Measurements from ENCODE around the gene TRIM7. TPM values are rescaled to one million over a fixed set of nuclear protein-coding genes. Genes with fewer than 3 reads are reported as not detected.

Gene TRIM7
- total and polyA plus RNA-seq, 7 donors, result 10.4 to 42.6 (median 28.8) TPM

GRCh38 chr5:181205761-181206649, 1.0 kb upstream of the TRIM7 start:
- H3K36me3 ChIP-seq (ENCODE audit: insufficient read depth in 1 of 2, low read depth in 1 of 2), result peaks cover 0 to 10% of the 10 kb centered on the region in 2 donors
- no peaks in the 10 kb centered on the region for H3K27me3 ChIP-seq (ENCODE audit: insufficient read depth in 3 of 3, low read length in 2 of 3)
- peak overlapping the region; percentile 93 for H3K27ac ChIP-seq
- WGBS, 3 donors, result 9 to 13% (median 11%) methylated on average over 37 of the region's 37 CpGs
- intact Hi-C loops (cut with DNase I), result loop anchor here (1.0 to 2.0 kb wide), 4 partner anchors 16 to 40 kb away; partner anchors contain the start of gene TRIM41 (in 1 of the 2)
- DNase-seq, result no peak
- H3K9me3 ChIP-seq, result no peaks in the 10 kb centered on the region
- peak; percentile 7 to 18 (median 10) for ATAC-seq
- peak overlapping the region; percentile 76 for H3K4me3 ChIP-seq
- TF ChIP-seq, protein P1, sequence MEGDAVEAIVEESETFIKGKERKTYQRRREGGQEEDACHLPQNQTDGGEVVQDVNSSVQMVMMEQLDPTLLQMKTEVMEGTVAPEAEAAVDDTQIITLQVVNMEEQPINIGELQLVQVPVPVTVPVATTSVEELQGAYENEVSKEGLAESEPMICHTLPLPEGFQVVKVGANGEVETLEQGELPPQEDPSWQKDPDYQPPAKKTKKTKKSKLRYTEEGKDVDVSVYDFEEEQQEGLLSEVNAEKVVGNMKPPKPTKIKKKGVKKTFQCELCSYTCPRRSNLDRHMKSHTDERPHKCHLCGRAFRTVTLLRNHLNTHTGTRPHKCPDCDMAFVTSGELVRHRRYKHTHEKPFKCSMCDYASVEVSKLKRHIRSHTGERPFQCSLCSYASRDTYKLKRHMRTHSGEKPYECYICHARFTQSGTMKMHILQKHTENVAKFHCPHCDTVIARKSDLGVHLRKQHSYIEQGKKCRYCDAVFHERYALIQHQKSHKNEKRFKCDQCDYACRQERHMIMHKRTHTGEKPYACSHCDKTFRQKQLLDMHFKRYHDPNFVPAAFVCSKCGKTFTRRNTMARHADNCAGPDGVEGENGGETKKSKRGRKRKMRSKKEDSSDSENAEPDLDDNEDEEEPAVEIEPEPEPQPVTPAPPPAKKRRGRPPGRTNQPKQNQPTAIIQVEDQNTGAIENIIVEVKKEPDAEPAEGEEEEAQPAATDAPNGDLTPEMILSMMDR (IDR thresholded peaks at IDR 0.05), result no peak
- H3K4me1 ChIP-seq, result peaks cover 23% of the 10 kb centered on the region

- intact Hi-C loops (cut with DNase I), result no loop called here
- TF ChIP-seq, protein P1 (IDR thresholded peaks at IDR 0.05), result no peak
- H3K27me3 ChIP-seq (ENCODE audit: insufficient read depth in 3 of 3, low read length in 2 of 3), result no peaks in the 10 kb centered on the region
- peak in 1 of 2 donors; percentile 37 for DNase-seq
- peaks cover 0 to 18% of the 10 kb centered on the region in 2 donors for H3K36me3 ChIP-seq (ENCODE audit: insufficient read depth in 1 of 2, low read depth in 1 of 2)
- no peaks in the 10 kb centered on the region for H3K9me3 ChIP-seq
- WGBS, 3 donors, result 0 to 1% (median 1%) methylated on average over 39 to 67 of the region's 67 CpGs
- peak overlapping the region; percentile 93 for H3K27ac ChIP-seq
- ATAC-seq, result peak in 2 of 4 donors; percentile 2 to 8
- H3K4me1 ChIP-seq, result peaks cover 25% of the 10 kb centered on the region
- peak overlapping the region; percentile 76 for H3K4me3 ChIP-seq
Observed at GRCh38 chr5:181204113-181204825, 727 bp downstream of the TRIM7 start.

- H3K4me1 ChIP-seq, result peaks cover 25% of the 10 kb centered on the region
- peak overlapping the region; percentile 93 for H3K27ac ChIP-seq
Observed at GRCh38 chr5:181203777-181204112, 1.3 kb downstream of the TRIM7 start.

DNA sequence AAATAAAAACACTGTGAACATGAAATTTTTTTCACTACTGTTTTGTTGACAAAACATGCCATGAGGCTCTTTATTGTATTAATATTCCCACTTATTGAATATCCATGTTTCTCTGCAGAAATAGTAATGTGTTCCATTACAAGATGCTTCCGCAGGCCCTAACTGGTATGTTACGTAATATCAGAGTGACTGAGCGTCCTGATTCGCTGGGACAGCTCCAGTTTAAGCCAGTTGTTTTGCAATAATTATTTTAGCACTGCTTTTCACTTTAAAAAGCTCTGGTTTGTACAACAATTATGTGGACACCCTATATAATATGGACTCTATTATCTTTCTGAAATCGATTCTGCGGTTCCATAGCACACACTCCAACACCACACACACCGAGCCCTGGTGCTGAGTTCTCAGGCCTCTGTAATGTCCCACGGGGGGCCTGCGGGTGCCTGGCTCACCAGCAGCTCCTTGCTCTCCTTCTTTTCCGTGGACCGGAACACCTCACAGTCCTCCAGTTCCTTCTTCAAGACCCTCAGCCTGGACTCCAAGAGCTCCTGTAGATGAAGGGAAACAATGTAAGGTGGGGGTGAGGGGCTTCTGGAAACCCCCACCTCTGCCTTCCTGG, 1.8 kb downstream of the TRIM7 start:
- H3K9me3 ChIP-seq, result no peaks in the 10 kb centered on the region

More at GRCh38 chr5:181203777-181204112, 1.3 kb downstream of the TRIM7 start:
- ATAC-seq, result peak in 1 of 4 donors; percentile 1
- 3 to 9% (median 5%) methylated on average over 16 to 17 of the region's 17 CpGs for WGBS, 3 donors
- H3K9me3 ChIP-seq, result no peaks in the 10 kb centered on the region
- peaks cover 0 to 23% of the 10 kb centered on the region in 2 donors for H3K36me3 ChIP-seq (ENCODE audit: insufficient read depth in 1 of 2, low read depth in 1 of 2)
- intact Hi-C loops (cut with DNase I), result no loop called here
- H3K4me3 ChIP-seq, result peak overlapping the region; percentile 76
- TF ChIP-seq, protein P1 (IDR thresholded peaks at IDR 0.05), result no peak
- no peak for DNase-seq
- H3K27me3 ChIP-seq (ENCODE audit: insufficient read depth in 3 of 3, low read length in 2 of 3), result no peaks in the 10 kb centered on the region

More for the DNA sequence above, 1.8 kb downstream of the TRIM7 start:
- ATAC-seq (no peak), DNase-seq (no peak)
- Histone ChIP-seq H3K4me3 (peak overlapping the region; percentile 76), H3K27ac (peak overlapping the region; percentile 93), H3K36me3 (ENCODE audit: insufficient read depth in 1 of 2, low read depth in 1 of 2) (peaks cover 0 to 29% of the 10 kb centered on the region in 2 donors), H3K27me3 (ENCODE audit: insufficient read depth in 3 of 3, low read length in 2 of 3) (no peaks in the 10 kb centered on the region), H3K4me1 (peaks cover 25% of the 10 kb centered on the region)
- WGBS, 3 donors, result 41 to 53% (median 43%) methylated on average over 11 of the region's 11 CpGs
- TF ChIP-seq, protein P1 (IDR thresholded peaks at IDR 0.05), result no peak
- intact Hi-C loops (cut with DNase I), result no loop called here
